ENCODE measurements around the gene ECE1.

Gene ECE1

GRCh38 chr1:21259316-21260076 lies 30.8 kb downstream of the ECE1 start:
- H3K9me3 ChIP-seq (ENCODE audit: control insufficient read depth, insufficient read depth, low read length), result no peaks in the 10 kb centered on the region
- H3K4me3 ChIP-seq (ENCODE audit: low read length), result no peak overlapping the region
- H3K36me3 ChIP-seq (ENCODE audit: control insufficient read depth, insufficient read depth, low read length), result no peaks in the 10 kb centered on the region
- WGBS (ENCODE audit: insufficient coverage, insufficient read length), result no CpG with 5 or more reads among the region's 5 CpGs
- no peak for DNase-seq (ENCODE audit: low read depth, low spot score)
- H3K4me1 ChIP-seq (ENCODE audit: control insufficient read depth, insufficient read depth, low read length), result peaks cover 1% of the 10 kb centered on the region; the same call in 1 of the 2 replicates
- no peaks in the 10 kb centered on the region for H3K27me3 ChIP-seq (ENCODE audit: control insufficient read depth, insufficient read depth, low read length)
- no peak overlapping the region for H3K27ac ChIP-seq (ENCODE audit: low read length)

- H3K4me1 ChIP-seq (ENCODE audit: control insufficient read depth, insufficient read depth, low read length), result peaks cover 1% of the 10 kb centered on the region; the same call in 1 of the 2 replicates
- H3K36me3 ChIP-seq (ENCODE audit: control insufficient read depth, insufficient read depth, low read length), result no peaks in the 10 kb centered on the region
- no CpG with 5 or more reads among the region's 22 CpGs for WGBS (ENCODE audit: insufficient coverage, insufficient read length)
These were observed 31.7 kb downstream of the ECE1 start for GRCh38 chr1:21258331-21259134.

DNA sequence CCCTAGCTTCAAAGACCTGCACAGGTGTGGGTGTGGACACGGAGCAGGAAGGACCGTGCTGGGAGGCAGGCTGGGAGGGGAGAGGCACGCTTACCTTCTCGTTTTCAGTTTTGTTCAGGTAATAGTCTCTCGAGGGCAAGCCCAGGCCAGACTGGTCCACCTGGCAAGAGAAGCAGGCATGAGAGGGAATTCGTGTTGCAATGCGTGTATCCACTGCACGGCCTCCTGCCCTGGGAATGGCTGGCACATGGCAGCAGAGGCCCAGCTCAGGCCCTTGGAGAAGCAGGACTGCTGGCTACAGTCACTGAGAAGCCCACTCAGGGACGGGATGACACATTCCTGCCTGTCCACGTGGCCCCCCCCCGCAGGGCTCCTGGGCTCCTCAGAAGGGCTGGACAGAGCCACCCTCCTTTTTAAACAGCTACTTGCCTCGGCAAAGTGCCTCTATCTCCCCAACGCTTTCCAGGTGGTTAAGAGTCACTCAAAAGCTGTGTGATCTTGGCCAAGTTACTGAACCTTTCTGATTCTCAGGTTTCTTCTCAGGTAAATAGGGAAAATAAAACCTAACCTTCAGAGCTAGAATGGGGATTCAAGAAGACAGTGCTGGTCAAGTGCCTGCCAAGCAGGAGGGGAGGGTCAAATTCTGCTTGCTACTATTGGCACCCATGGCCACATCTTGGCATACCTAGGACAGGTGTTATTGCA lies 32.7 kb downstream of the ECE1 start:
- H3K36me3 ChIP-seq (ENCODE audit: control insufficient read depth, insufficient read depth, low read length), result no peaks in the 10 kb centered on the region
- H3K9me3 ChIP-seq (ENCODE audit: control insufficient read depth, insufficient read depth, low read length), result no peaks in the 10 kb centered on the region
- no CpG with 5 or more reads among the region's 13 CpGs for WGBS (ENCODE audit: insufficient coverage, insufficient read length)
- no peaks in the 10 kb centered on the region for H3K27me3 ChIP-seq (ENCODE audit: control insufficient read depth, insufficient read depth, low read length)
- H3K4me1 ChIP-seq (ENCODE audit: control insufficient read depth, insufficient read depth, low read length), result no peaks in the 10 kb centered on the region; the same call in 1 of the 2 replicates
- H3K27ac ChIP-seq (ENCODE audit: low read length), result no peak overlapping the region
- no peak for DNase-seq (ENCODE audit: low read depth, low spot score)
- H3K4me3 ChIP-seq (ENCODE audit: low read length), result no peak overlapping the region

More at GRCh38 chr1:21258331-21259134, 31.7 kb downstream of the ECE1 start:
- no peak overlapping the region for H3K4me3 ChIP-seq (ENCODE audit: low read length)
- no peaks in the 10 kb centered on the region for H3K9me3 ChIP-seq (ENCODE audit: control insufficient read depth, insufficient read depth, low read length)
- no peaks in the 10 kb centered on the region for H3K27me3 ChIP-seq (ENCODE audit: control insufficient read depth, insufficient read depth, low read length)
- no peak for DNase-seq (ENCODE audit: low read depth, low spot score)
- no peak overlapping the region for H3K27ac ChIP-seq (ENCODE audit: low read length)

DNA sequence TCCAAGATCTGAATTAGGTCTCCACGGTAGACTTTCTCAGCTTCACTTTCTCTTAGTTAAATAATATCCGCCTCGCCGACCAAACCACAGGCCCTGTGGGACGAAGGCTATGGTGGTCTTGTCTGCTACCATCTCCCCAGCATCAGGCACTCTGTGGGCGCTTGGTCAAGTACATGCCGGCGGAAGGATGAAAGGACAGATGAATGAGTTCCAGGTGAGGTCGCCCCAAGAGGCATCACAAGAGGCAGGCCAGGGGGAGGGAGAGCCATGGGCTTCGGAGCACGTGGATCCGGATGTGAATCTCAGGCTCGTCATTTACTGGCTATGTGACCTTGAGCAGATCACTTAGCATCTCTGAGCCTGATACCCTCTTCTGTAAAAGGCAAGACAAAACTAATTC lies 33.5 kb downstream of the ECE1 start:
- Histone ChIP-seq H3K36me3 (ENCODE audit: control insufficient read depth, insufficient read depth, low read length) (no peaks in the 10 kb centered on the region), H3K4me1 (ENCODE audit: control insufficient read depth, insufficient read depth, low read length) (no peaks in the 10 kb centered on the region), H3K4me3 (ENCODE audit: low read length) (no peak overlapping the region), H3K27me3 (ENCODE audit: control insufficient read depth, insufficient read depth, low read length) (no peaks in the 10 kb centered on the region), H3K9me3 (ENCODE audit: control insufficient read depth, insufficient read depth, low read length) (no peaks in the 10 kb centered on the region), H3K27ac (ENCODE audit: low read length) (no peak overlapping the region)
- DNase-seq (ENCODE audit: low read depth, low spot score), result no peak
- no CpG with 5 or more reads among the region's 13 CpGs for WGBS (ENCODE audit: insufficient coverage, insufficient read length)

DNA sequence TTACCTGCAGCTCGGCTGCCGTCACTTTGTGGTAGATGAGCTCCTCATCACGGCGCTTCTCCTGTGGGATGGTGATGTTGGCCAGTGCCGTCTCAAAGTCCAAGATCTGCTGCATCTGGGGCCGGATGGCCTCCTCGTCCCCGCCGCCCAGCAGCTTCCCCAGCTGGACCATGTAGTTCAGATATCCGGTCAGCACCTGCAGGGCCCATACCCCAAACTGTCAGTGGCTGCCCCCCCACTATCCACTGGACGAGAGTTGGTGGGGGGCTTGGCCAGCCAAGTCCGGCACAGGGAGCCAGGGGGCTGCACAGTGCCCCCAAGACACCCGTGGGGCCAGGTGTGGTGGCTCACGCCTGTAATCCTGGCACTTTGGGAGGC lies 34.3 kb downstream of the ECE1 start:
- no peaks in the 10 kb centered on the region for H3K9me3 ChIP-seq (ENCODE audit: control insufficient read depth, insufficient read depth, low read length)
- H3K27me3 ChIP-seq (ENCODE audit: control insufficient read depth, insufficient read depth, low read length), result no peaks in the 10 kb centered on the region
- WGBS (ENCODE audit: insufficient coverage, insufficient read length), result no CpG with 5 or more reads among the region's 14 CpGs
- no peak for DNase-seq (ENCODE audit: low read depth, low spot score)
- no peaks in the 10 kb centered on the region for H3K36me3 ChIP-seq (ENCODE audit: control insufficient read depth, insufficient read depth, low read length)
- no peaks in the 10 kb centered on the region for H3K4me1 ChIP-seq (ENCODE audit: control insufficient read depth, insufficient read depth, low read length)
- no peak overlapping the region for H3K4me3 ChIP-seq (ENCODE audit: low read length)
- no peak overlapping the region for H3K27ac ChIP-seq (ENCODE audit: low read length)

DNA sequence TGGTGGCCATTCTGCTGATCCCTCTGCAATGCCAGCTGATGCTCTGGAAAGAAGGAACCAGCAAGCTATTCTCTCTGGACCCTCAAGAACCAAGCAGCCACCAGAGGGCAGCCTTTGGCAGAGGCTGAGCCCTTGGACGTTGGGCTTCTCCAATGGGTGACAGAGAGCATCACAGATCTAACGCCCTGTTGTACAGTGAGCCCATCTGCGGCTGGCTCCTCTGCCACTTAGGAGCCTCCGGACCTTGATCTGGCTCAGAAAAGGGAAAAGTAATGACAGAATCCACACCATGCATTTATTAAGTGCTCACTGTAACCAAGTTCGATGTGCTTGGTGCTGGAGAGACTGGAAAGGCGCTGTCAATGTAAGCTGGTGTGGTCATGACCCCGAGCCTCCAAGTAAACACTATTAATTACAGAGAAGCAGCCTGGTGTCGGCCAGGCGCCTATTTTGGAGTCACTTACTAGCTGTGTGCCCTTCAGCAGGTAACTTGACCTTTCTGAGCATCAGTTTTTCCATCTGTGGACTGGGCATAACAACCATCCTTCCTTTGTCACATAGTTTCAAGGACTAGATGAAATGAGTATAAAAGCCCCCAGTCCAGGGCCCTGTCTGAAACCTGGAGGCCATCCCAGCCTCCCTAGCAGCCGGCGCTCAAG lies 34.9 kb downstream of the ECE1 start:
- no peaks in the 10 kb centered on the region for H3K27me3 ChIP-seq (ENCODE audit: control insufficient read depth, insufficient read depth, low read length)
- no peak overlapping the region for H3K27ac ChIP-seq (ENCODE audit: low read length)
- no peak overlapping the region for H3K4me3 ChIP-seq (ENCODE audit: low read length)
- no peaks in the 10 kb centered on the region for H3K36me3 ChIP-seq (ENCODE audit: control insufficient read depth, insufficient read depth, low read length)
- no peaks in the 10 kb centered on the region for H3K4me1 ChIP-seq (ENCODE audit: control insufficient read depth, insufficient read depth, low read length)
- DNase-seq (ENCODE audit: low read depth, low spot score), result peak; percentile 77
- no peaks in the 10 kb centered on the region for H3K9me3 ChIP-seq (ENCODE audit: control insufficient read depth, insufficient read depth, low read length)
- no CpG with 5 or more reads among the region's 11 CpGs for WGBS (ENCODE audit: insufficient coverage, insufficient read length)

- Histone ChIP-seq H3K4me1 (ENCODE audit: control insufficient read depth, insufficient read depth, low read length) (no peaks in the 10 kb centered on the region), H3K27me3 (ENCODE audit: control insufficient read depth, insufficient read depth, low read length) (no peaks in the 10 kb centered on the region), H3K9me3 (ENCODE audit: control insufficient read depth, insufficient read depth, low read length) (no peaks in the 10 kb centered on the region), H3K4me3 (ENCODE audit: low read length) (no peak overlapping the region), H3K27ac (ENCODE audit: low read length) (no peak overlapping the region), H3K36me3 (ENCODE audit: control insufficient read depth, insufficient read depth, low read length) (no peaks in the 10 kb centered on the region)
- WGBS (ENCODE audit: insufficient coverage, insufficient read length), result no CpG with 5 or more reads among the region's 8 CpGs
- no peak for DNase-seq (ENCODE audit: low read depth, low spot score)
These were observed 35.8 kb downstream of the ECE1 start for GRCh38 chr1:21254335-21254951.

- Histone ChIP-seq H3K4me3 (ENCODE audit: low read length) (no peak overlapping the region), H3K27me3 (ENCODE audit: control insufficient read depth, insufficient read depth, low read length) (no peaks in the 10 kb centered on the region), H3K27ac (ENCODE audit: low read length) (no peak overlapping the region), H3K9me3 (ENCODE audit: control insufficient read depth, insufficient read depth, low read length) (no peaks in the 10 kb centered on the region), H3K36me3 (ENCODE audit: control insufficient read depth, insufficient read depth, low read length) (no peaks in the 10 kb centered on the region), H3K4me1 (ENCODE audit: control insufficient read depth, insufficient read depth, low read length) (no peaks in the 10 kb centered on the region)
- WGBS (ENCODE audit: insufficient coverage, insufficient read length), result no CpG with 5 or more reads among the region's 4 CpGs
- DNase-seq (ENCODE audit: low read depth, low spot score), result no peak
These were observed 38.3 kb downstream of the ECE1 start for GRCh38 chr1:21251773-21252471.

DNA sequence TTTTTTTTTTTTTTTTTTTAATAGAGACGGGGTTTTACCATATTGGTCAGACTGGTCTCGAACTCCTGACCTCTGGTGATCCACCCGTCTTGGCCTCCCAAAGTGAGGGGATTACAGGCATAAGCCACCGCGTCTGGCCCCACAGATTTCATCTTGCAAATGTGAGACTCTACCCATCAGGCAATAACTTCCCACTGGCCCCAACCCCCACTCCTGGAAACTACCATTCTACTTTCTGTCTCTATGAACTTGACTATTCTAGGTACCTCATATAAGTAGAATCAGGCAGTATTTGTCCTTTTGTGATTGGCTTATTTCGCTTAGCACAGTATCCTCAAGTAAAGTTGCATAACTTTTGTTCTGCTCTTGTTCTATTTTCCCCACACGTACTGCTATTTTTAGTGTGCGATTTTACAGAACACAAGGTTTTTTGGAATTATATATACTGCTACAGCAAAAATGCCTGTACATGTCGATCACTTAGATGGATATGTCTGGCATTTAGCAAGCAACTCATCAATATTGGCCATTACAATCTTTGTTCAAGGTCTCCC lies 40.2 kb downstream of the ECE1 start:
- H3K27me3 ChIP-seq (ENCODE audit: control insufficient read depth, insufficient read depth, low read length), result no peaks in the 10 kb centered on the region
- no peaks in the 10 kb centered on the region for H3K9me3 ChIP-seq (ENCODE audit: control insufficient read depth, insufficient read depth, low read length)
- H3K36me3 ChIP-seq (ENCODE audit: control insufficient read depth, insufficient read depth, low read length), result no peaks in the 10 kb centered on the region
- H3K4me1 ChIP-seq (ENCODE audit: control insufficient read depth, insufficient read depth, low read length), result no peaks in the 10 kb centered on the region
- no CpG with 5 or more reads among the region's 9 CpGs for WGBS (ENCODE audit: insufficient coverage, insufficient read length)
- H3K4me3 ChIP-seq (ENCODE audit: low read length), result no peak overlapping the region
- no peak overlapping the region for H3K27ac ChIP-seq (ENCODE audit: low read length)
- DNase-seq (ENCODE audit: low read depth, low spot score), result no peak
